Hematopoietic multipotent progenitor cell treated with erythropoietin and hydrocortisone succinate and interleukin-3 and kit ligand, for 15 days (in vitro differentiated cells): Measurements from ENCODE around the gene SRRD.

Source experiments
- DNase-seq: peaks from one replicate; pipeline ENCODE4 v3.0.0-alpha.2; 2015; ENCODE audit warnings: low spot score

SRRD gene

GRCh38 chr22:26453216-26453615 lies 30.5 kb upstream of the SRRD start:
- DNase-seq: no peak

DNA sequence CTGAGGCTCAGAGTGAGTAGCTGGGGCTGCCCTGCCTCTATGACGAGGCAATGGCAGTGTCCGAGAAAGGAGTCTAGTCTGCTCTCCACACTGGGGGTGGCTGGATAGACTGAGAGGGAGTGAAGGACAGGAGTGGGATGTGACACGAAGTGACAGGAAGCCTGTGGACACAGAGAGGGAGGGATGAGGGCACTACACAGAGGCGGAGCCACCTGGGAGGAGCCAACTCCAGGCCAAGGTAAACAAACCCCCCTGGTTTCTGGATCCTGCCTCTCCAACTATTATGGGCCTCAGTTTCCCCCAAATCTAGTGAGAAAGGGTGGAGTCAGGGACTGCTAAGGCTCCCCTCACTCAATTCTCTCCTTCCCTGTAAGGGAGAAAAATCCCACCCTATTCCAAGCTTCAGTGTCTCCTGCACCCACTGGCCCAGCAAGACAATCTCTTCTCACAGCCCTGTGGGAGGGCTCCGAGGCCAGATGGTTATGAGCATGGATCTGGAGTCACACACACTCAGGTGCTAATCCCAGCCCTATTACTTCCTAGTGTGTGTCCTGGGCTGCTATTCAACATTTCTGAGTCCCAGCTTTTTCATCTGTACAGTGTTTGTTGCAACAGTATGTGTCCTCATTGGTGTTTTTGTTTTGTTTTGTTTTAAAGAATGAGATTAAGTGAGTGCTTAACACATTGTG lies 29.7 kb upstream of the SRRD start:
- no peak for DNase-seq

- no peak for DNase-seq
Measured at GRCh38 chr22:26457661-26458272, 25.9 kb upstream of the SRRD start.

- no peak for DNase-seq
Measured at GRCh38 chr22:26460202-26460601, 23.5 kb upstream of the SRRD start.

GRCh38 chr22:26461188-26461810 lies 22.4 kb upstream of the SRRD start:
- DNase-seq: peak; percentile 54

GRCh38 chr22:26462051-26462450 lies 21.6 kb upstream of the SRRD start:
- DNase-seq: no peak

GRCh38 chr22:26462641-26463040 lies 21.0 kb upstream of the SRRD start:
- no peak for DNase-seq

- DNase-seq: no peak
Measured at GRCh38 chr22:26463101-26463661, 20.5 kb upstream of the SRRD start.

GRCh38 chr22:26463688-26464087 lies 20.0 kb upstream of the SRRD start:
- no peak for DNase-seq

- DNase-seq: no peak
Measured at GRCh38 chr22:26464312-26464711, 19.4 kb upstream of the SRRD start.

DNA sequence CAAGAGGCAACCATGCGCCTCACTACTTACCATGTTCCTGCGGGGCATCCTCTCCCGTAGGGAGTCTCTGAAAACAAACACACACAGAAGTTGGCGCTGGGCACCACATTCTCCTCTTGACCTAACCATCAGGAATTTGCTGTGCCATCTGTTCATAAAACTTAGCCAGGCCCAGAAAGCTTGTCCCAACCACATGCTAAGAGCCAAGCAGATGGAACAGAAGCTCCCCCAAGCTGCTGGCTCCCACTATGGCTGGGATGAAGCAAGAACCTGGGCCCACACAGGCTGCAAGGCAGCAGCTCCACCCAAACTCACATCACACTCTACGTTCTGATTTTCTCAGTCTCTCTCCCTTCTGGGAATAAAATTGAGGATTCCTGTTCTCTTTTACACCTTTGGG lies 17.5 kb upstream of the SRRD start:
- DNase-seq: no peak

DNA sequence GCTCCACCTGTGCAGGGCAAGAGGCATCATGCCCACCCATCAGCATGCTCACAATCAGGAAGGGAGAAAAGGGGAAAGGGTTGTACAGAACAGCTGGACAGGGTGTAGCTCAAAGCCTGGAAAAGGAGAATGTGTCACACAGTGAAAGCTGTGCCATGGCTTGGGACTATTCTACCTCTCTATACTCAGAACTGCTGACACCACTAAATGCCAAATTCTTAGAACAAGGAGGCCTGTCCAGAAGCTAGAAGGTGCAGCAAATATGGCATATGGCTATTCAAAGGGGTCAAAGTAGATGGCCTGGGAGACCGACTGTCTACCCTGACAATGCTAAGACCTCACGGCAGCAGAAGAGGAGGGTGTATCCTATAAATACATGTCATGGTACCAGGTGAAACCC lies 12.9 kb upstream of the SRRD start:
- no peak for DNase-seq

- DNase-seq: no peak
Measured at GRCh38 chr22:26471522-26471921, 12.2 kb upstream of the SRRD start.

DNA sequence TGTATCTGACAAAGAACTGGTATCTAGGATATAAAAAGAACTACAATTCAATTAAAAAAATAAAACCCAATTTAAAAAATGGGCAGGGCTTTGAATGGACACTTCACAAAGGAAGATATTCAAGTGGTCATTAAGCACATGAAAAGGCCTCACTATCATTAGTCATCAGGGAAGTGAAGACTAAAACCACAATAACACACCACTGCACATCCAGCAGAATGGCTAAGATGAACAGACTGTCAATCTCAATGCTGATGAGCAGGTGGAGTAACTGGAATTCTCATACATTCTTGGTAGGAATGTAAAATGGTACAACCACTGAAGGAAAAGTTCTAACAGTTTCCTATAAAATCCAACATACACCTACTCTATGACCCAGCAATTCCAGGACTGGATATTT lies 9.0 kb upstream of the SRRD start:
- no peak for DNase-seq

- DNase-seq: no peak
Measured at GRCh38 chr22:26476705-26477340, 6.9 kb upstream of the SRRD start.

GRCh38 chr22:26477341-26477731 lies 6.3 kb upstream of the SRRD start:
- no peak for DNase-seq

DNA sequence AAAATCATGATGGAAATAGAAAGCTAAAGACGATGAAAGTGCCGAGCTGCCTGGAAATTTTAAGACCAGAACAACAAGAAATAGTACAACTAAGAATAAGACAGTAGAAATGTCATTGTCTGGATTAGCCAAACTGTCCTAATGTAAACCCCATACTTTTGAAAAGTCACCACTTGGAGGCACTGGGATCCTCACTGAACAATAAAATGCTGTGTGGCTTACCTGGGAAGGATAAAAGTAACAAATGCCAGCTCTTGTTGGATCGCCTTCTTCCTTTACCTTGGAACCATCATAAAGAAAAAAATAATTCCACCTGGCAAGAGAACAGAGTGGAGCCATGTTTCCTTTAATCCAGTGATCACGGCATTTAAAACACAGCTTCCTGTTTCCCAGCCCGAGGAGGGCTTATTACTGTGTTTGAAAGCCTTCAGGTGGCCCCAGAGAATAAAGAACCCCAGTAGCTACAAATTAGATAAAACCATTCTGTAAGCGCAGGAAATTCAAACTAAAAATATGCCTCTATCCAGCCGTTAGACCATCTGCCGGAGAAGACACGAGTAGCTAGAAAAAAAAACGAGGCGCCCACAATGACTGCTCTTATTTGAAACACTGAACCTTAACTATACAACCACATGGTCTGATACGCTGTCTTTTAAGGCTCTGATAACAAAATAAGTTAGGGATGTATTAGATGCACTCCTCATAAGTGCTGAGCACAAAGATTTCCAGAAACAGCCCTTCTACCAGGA lies 4.5 kb upstream of the SRRD start:
- DNase-seq: peak; percentile 78

GRCh38 chr22:26479792-26480610 lies 3.7 kb upstream of the SRRD start:
- DNase-seq: no peak

DNA sequence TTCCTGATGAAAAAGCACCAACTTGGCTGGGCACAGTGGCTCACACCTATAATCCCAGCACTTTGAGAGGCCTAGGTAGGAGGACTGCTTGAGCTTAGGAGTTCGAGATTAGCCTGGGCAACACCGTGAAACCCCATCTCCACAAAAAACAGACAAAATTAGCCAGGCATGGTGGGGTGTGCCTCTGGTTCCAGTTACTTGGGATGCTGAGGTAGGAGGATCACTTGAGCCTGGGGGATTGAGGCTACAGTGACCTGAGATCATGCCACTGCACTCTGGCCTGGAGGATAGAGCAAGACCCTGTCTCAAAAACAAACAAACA lies 3.1 kb upstream of the SRRD start:
- no peak for DNase-seq

- DNase-seq: no peak
Measured at GRCh38 chr22:26481112-26481693, 2.5 kb upstream of the SRRD start.

- DNase-seq: no peak
Measured at GRCh38 chr22:26481694-26482093, 2.0 kb upstream of the SRRD start.
